Measurements from ENCODE around the gene ZPBP2.
"Not testable (repeated sequence)": the region's sequence is repeated elsewhere in the genome, so short reads cannot be mapped to it uniquely, and the experiment has no call there.

Gene ZPBP2

DNA sequence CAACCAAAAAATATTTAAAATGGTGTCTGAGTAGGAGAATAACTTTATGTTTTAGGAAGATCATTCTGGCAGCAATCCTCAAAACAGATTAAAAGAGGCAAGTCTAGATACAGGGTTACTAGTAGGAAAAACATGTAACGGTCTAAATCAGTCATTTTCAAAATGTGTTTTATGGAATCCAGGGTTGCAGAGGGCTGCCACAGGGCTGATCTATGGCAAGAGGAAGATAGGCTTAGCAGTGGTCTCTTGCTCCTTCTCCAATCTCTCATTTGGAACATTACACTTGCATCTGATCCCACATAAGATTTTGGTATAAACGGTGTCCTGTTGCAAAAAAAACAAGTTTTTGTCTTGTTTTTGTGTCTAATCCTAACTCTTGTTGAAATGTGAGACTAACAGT, 13.1 kb upstream of the ZPBP2 start:
- TF ChIP-seq CTCF (conservative IDR thresholded peaks at IDR 0.05; ENCODE audit: low read depth, low read length) = no peak
- no peak for DNase-seq (ENCODE audit: low read depth)
- H3K4me3 ChIP-seq (ENCODE audit: low read depth, low read length) = no peak overlapping the region

- not testable (repeated sequence) for DNase-seq (ENCODE audit: low read depth); H3K4me3 ChIP-seq (ENCODE audit: low read depth, low read length)
These were observed 11.9 kb upstream of the ZPBP2 start for GRCh38 chr17:39855911-39856649.

DNA sequence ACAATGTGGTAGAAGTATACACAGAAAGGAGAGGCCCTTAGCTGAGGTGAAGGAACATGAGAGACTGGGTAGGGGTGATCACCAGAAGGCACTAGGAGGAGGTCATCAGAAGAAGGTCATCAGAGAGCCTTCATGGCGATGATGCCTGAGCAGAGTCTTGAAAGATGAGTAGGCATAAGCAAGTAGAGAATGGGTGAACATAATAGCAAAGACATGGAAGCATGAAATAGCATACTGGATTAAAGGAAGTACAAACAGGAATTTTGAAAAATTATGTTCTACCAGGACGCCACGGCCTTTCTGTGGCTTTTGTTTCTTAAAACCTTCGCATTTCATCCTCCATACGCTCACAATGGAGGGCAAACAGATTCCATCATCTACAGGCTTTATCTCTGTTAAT, 6.8 kb upstream of the ZPBP2 start:
- no peak for DNase-seq (ENCODE audit: low read depth)
- H3K4me3 ChIP-seq (ENCODE audit: low read depth, low read length) = no peak overlapping the region
- no peak for TF ChIP-seq CTCF (conservative IDR thresholded peaks at IDR 0.05; ENCODE audit: low read depth, low read length)

- TF ChIP-seq CTCF (conservative IDR thresholded peaks at IDR 0.05; ENCODE audit: low read depth, low read length) = no peak
- no peak for DNase-seq (ENCODE audit: low read depth)
- no peak overlapping the region for H3K4me3 ChIP-seq (ENCODE audit: low read depth, low read length)
These were observed 4.6 kb upstream of the ZPBP2 start for GRCh38 chr17:39863244-39863917.

- no peak within 1 kb of the TSS for H3K4me3 ChIP-seq (ENCODE audit: low read depth, low read length)
- DNase-seq (ENCODE audit: low read depth) = peak; percentile 28
- no peak for TF ChIP-seq CTCF (conservative IDR thresholded peaks at IDR 0.05; ENCODE audit: low read depth, low read length)
These were observed 3.9 kb upstream of the ZPBP2 start, which contains the start of gene IKZF3 for GRCh38 chr17:39863918-39864746. Gene IKZF3, minus strand, starts transcription at chr17:39864312. Its CDS starts 186 bp downstream, at chr17:39864126.

DNA sequence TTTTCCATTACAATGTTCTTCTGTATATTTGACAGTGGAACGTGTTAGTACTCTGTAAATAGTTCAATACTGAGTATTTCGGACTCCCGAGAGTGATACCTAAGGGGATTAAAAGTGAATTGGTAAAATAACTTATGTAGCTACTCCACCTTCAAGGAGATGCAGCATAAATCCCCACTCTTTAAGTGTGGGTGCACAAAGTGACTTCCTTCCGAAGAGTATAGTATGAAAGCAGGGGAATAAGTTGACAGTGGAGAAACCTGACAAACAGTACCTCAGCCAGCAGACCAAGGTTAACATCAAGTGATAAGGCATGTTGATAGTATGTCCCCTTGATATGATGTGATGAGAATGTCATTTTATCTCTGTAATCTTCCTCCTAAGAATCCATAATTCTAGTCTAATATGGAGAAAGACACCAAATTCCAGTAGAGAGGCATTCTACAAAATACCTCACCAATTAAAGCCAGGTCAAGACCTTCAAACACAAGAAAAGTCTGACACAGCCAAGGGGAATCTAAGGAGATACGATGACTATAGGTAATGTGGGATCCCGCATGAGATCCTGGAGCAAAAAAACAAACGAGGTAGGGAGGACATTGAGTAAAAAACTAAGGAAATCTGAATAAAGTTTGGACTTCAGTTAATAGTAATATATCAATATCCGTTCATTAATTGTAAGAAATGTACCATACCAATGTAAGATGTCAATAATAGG, 1.8 kb upstream of the ZPBP2 start:
- no peak for DNase-seq (ENCODE audit: low read depth)
- TF ChIP-seq CTCF (conservative IDR thresholded peaks at IDR 0.05; ENCODE audit: low read depth, low read length) = no peak
- no peak overlapping the region for H3K4me3 ChIP-seq (ENCODE audit: low read depth, low read length)
